ENCODE measurements around the gene GPR26. TPM values are rescaled to one million over a fixed set of nuclear protein-coding genes. Genes with fewer than 3 reads are reported as not detected.

The GPR26 gene
- total and polyA plus RNA-seq, 2 of the 4 experiments (the other 2 are of a cell fraction): not detected

DNA sequence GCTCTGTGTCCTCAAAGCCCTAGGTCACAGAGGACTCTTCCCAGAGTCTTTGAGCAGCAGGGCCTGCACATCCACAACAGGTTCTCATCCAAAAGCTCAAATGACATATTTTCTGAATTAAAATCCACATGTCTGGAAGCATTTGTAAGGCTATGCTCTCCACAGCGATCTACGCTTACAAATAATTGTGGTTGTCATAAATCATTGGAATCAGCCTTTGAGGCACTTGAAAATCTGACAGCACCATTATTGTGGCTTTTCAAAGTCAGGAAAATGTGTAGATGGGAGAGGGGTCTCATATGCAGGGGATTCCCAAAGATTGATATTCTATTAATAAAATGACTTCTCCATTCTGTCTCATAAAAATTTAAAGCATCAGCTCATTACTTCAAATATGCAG, 16.3 kb downstream of the GPR26 start:
- Histone ChIP-seq H4K91ac (ENCODE audit: insufficient read depth, low read depth, low read length) (no peak overlapping the region), H3K4ac (ENCODE audit: low read depth, low read length) (no peak overlapping the region), H3K4me1 (ENCODE audit: control insufficient read depth, insufficient read depth, low read length) (no peaks in the 10 kb centered on the region), H4K8ac (ENCODE audit: low read depth in 2 of 2, low read length in 2 of 2) (no peak overlapping the region), H3K79me1 (ENCODE audit: low read depth in 1 of 2, low read length in 2 of 2) (no peaks in the 10 kb centered on the region), H3K14ac (replicated peaks; ENCODE audit: low read depth, low read length) (no peak overlapping the region), H2AK5ac (ENCODE audit: low read depth, low read length) (no peak overlapping the region), H3K4me3 (ENCODE audit: insufficient read depth, low read depth, low read length) (no peak overlapping the region), H3K9me1 (ENCODE audit: insufficient read depth, low read length) (no peaks in the 10 kb centered on the region), H4K20me1 (ENCODE audit: insufficient read depth, low read length) (no peaks in the 10 kb centered on the region), H3K27me3 (ENCODE audit: control insufficient read depth, insufficient read depth, low read length) (no peaks in the 10 kb centered on the region), H3K18ac (ENCODE audit: low read depth, low read length) (no peak overlapping the region), H3K4me2 (ENCODE audit: low read depth, low read length) (no peak overlapping the region), H2AK9ac (replicated peaks; ENCODE audit: low read depth, low read length, poor library complexity) (no peak overlapping the region), H2BK5ac (ENCODE audit: low read depth, low read length, poor library complexity, severe bottlenecking) (no peak overlapping the region), H3K56ac (ENCODE audit: extremely low read depth, insufficient read depth, low read length) (no peak overlapping the region), H3K27ac (ENCODE audit: insufficient read depth, low read length) (no peak overlapping the region), H3K9me3 (ENCODE audit: control insufficient read depth, insufficient read depth, low read length) (peaks cover 44% of the 10 kb centered on the region), H2BK20ac (ENCODE audit: low read depth, low read length) (no peak overlapping the region), H2BK15ac (ENCODE audit: low read depth, low read length) (no peak overlapping the region), H2AFZ (replicated peaks; ENCODE audit: low read length, poor library complexity) (no peak overlapping the region), H4K5ac (ENCODE audit: low read depth, low read length) (no peak overlapping the region), H3K23ac (ENCODE audit: low read depth, low read length) (no peak overlapping the region), H2BK120ac (ENCODE audit: low read depth, low read length) (no peak overlapping the region), H3K9ac (ENCODE audit: low read depth, low read length) (no peak overlapping the region), H3K36me3 (ENCODE audit: control insufficient read depth, insufficient read depth, low read length) (no peaks in the 10 kb centered on the region)
- CTCF ChIA-PET: no interaction called here
- DNase-seq (no peak), ATAC-seq (ENCODE audit: low read depth) (no peak)
- in situ Hi-C loops (cut with MboI; ENCODE audit: low sequenced_read_pairs): no loop called here
- dilution Hi-C loops (cut with HindIII; ENCODE audit: low sequenced_read_pairs, unreplicated experiment): no loop called here
- no peak for TF ChIP-seq POLR2A (IDR thresholded peaks at IDR 0.05; ENCODE audit: low read depth, low read length)
- no peak for TF ChIP-seq BHLHE40 (IDR thresholded peaks at IDR 0.05; ENCODE audit: low read depth, low read length)
- TF ChIP-seq RAD21 (IDR thresholded peaks at IDR 0.05; ENCODE audit: low read length): no peak
- TF ChIP-seq RCOR1 (IDR thresholded peaks at IDR 0.05; ENCODE audit: insufficient replicate concordance, low read length): no peak
- intact Hi-C loops (cut with micrococcal nuclease): no loop called here
- no TSS peak for BruUV-seq (replicated peaks)
- no CpG with 5 or more reads among the region's 2 CpGs for WGBS, 2 experiments (ENCODE audit: extremely low coverage in 2 of 2, insufficient read length in 1 of 2)
- POLR2A ChIA-PET (ENCODE audit: unreplicated experiment): no interaction called here

Data from IMR-90 (cell line).